Measurements from ENCODE around the gene ANKS3. TPM values are rescaled to one million over a fixed set of nuclear protein-coding genes. Genes with fewer than 3 reads are reported as not detected.

Gene ANKS3
- total RNA-seq, 6 experiments from 2014 or later: 4.7 to 10.7 (median 7.6) TPM

- Histone ChIP-seq H3K27ac (no peak overlapping the region), H3K9me3 (no peaks in the 10 kb centered on the region), H3K36me3 (peaks cover 0 to 29% (median 7%) of the 10 kb centered on the region in 4 donors), H3K4me3 (no peak overlapping the region), H3K27me3 (no peaks in the 10 kb centered on the region), H3K4me1 (peaks cover 0 to 18% (median 5%) of the 10 kb centered on the region in 4 donors)
- no CpG with 5 or more reads among the region's 14 CpGs for WGBS (ENCODE audit: insufficient coverage, low coverage, low lambda C conversion rate, missing lambda C conversion rate)
- DNase-seq (no peak), ATAC-seq (no peak)
- intact Hi-C loops (cut with DNase I): no loop called here
- TF ChIP-seq POLR2A (IDR thresholded peaks at IDR 0.05) (no peak), CTCF (IDR thresholded peaks at IDR 0.05) (no peak)
These were observed 29.2 kb downstream of the ANKS3 start for GRCh38 chr16:4704913-4705312.

GRCh38 chr16:4704491-4704890 is 29.6 kb downstream of the ANKS3 start:
- Histone ChIP-seq H3K4me3 (no peak overlapping the region), H3K4me1 (peaks cover 0 to 18% (median 5%) of the 10 kb centered on the region in 4 donors), H3K27me3 (no peaks in the 10 kb centered on the region), H3K36me3 (peaks cover 0 to 26% (median 7%) of the 10 kb centered on the region in 4 donors), H3K27ac (no peak overlapping the region), H3K9me3 (no peaks in the 10 kb centered on the region)
- WGBS (ENCODE audit: insufficient coverage, low coverage, low lambda C conversion rate, missing lambda C conversion rate): 87% methylated on average over 6 of the region's 8 CpGs
- intact Hi-C loops (cut with DNase I): no loop called here
- DNase-seq (no peak), ATAC-seq (no peak)
- TF ChIP-seq POLR2A (IDR thresholded peaks at IDR 0.05) (no peak), CTCF (IDR thresholded peaks at IDR 0.05) (no peak)

- ATAC-seq (no peak), DNase-seq (no peak)
- TF ChIP-seq POLR2A (IDR thresholded peaks at IDR 0.05): no peak
- no peak for TF ChIP-seq CTCF (IDR thresholded peaks at IDR 0.05)
- no CpG with 5 or more reads among the region's 7 CpGs for WGBS (ENCODE audit: insufficient coverage, low coverage, low lambda C conversion rate, missing lambda C conversion rate)
- intact Hi-C loops (cut with DNase I): no loop called here
- Histone ChIP-seq H3K4me1 (peaks cover 0 to 18% (median 5%) of the 10 kb centered on the region in 4 donors), H3K4me3 (no peak overlapping the region), H3K36me3 (peaks cover 0 to 30% (median 7%) of the 10 kb centered on the region in 4 donors), H3K27ac (no peak overlapping the region), H3K9me3 (no peaks in the 10 kb centered on the region), H3K27me3 (no peaks in the 10 kb centered on the region)
These were observed 30.2 kb downstream of the ANKS3 start for GRCh38 chr16:4703906-4704305.

- intact Hi-C loops (cut with DNase I): no loop called here
- Histone ChIP-seq H3K36me3 (peaks cover 0 to 30% (median 7%) of the 10 kb centered on the region in 4 donors), H3K4me1 (peaks cover 0 to 18% (median 5%) of the 10 kb centered on the region in 4 donors), H3K27me3 (no peaks in the 10 kb centered on the region), H3K27ac (peak overlapping the region; percentile 38 to 56 (median 53)), H3K4me3 (no peak overlapping the region), H3K9me3 (no peaks in the 10 kb centered on the region)
- peak in 2 of 3 donors; percentile 65 to 73 for DNase-seq
- TF ChIP-seq CTCF (IDR thresholded peaks at IDR 0.05) (no peak), POLR2A (IDR thresholded peaks at IDR 0.05) (no peak)
- 27% methylated on average over 7 of the region's 7 CpGs for WGBS (ENCODE audit: insufficient coverage, low coverage, low lambda C conversion rate, missing lambda C conversion rate)
- ATAC-seq: peak; percentile 65 to 78 (median 76)
These were observed 31.6 kb downstream of the ANKS3 start for GRCh38 chr16:4702466-4702808.

Data from right lobe of liver (tissue), 6 donors.